Tibial artery (tissue), 4 donors: ENCODE measurements around the gene MGLL.

Experiments used
- DNase-seq, 2 donors: peaks; one replicate each; pipeline ENCODE4 v3.0.0-alpha.2; 2019
- H3K27ac ChIP-seq, 2 donors: fragments of 200-600 bp; sonication (generic) in 1 of 2; 1 replicate in 1 of 2; 2 replicates in 1 of 2; pipeline ENCODE4 v1.5.1; 2018 to 2019; ENCODE audit warnings: mild to moderate bottlenecking in 1 of 2
- H3K27me3 ChIP-seq, 2 donors: fragments of 200-600 bp; sonication (generic) in 1 of 2; one replicate each; pipeline versions ENCODE4 v1.5.1 to v1.6.0; 2016 to 2019
- H3K36me3 ChIP-seq, 3 donors: fragments of 200-600 bp; sonication (generic) in 2 of 3; one replicate each; pipeline ENCODE4 v1.5.1; 2016 to 2019; ENCODE audit warnings: mild to moderate bottlenecking in 2 of 3
- H3K4me1 ChIP-seq, 4 donors: fragments of 200-600 bp; sonication (generic) in 2 of 4; 1 replicate in 3 of 4; 2 replicates in 1 of 4; pipeline ENCODE4 v1.5.1; 2016 to 2019
- H3K4me3 ChIP-seq, 2 donors: fragments of 200-600 bp; sonication (generic) in 1 of 2; 1 replicate in 1 of 2; 2 replicates in 1 of 2; pipeline ENCODE4 v1.5.1; 2018 to 2019; ENCODE audit warnings: mild to moderate bottlenecking in 2 of 2
- H3K9me3 ChIP-seq, 3 donors: fragments of 200-600 bp; sonication (generic) in 1 of 3; one replicate each; pipeline ENCODE4 v1.5.1; 2016 to 2019
- intact Hi-C: fragments of 100-400 bp; cut with DNase I; formaldehyde crosslinking; loops from one replicate; pipeline ENCODE4 v1.15.0; 2023; ENCODE audit warnings: low total_unique reads
- TF ChIP-seq, protein P1 (sequence below), 2 experiments: fragments of 200-600 bp in 1 of 2; fragments of 450-650 bp in 1 of 2; IDR thresholded peaks; one replicate each; pipeline ENCODE4 v1.5.1; 2017 to 2019; ENCODE audit warnings: antibody characterized with exemption in 2 of 2, mild to moderate bottlenecking in 1 of 2, moderate library complexity in 1 of 2

The MGLL gene

DNA sequence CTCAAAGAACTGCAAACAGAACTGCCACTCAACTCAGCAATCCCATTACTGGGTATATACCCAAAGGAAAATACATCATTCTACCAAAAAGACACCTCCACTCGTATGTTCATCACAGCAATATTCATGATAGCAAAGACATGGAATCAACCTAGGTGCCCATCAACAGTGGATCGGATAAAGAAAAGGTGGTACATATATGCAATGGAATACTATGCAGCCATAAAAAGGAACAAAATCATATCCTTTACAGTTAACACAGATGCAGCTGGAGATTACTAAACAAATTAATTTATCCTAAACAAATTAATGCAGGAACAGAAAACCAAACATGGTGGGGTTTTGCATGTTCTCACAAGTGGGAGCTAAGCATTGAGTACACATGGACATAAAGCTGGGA is 27.3 kb downstream of the MGLL start:
- Histone ChIP-seq H3K9me3 (no peaks in the 10 kb centered on the region), H3K27me3 (no peaks in the 10 kb centered on the region), H3K27ac (no peak overlapping the region), H3K36me3 (peaks cover 0 to 6% (median 0%) of the 10 kb centered on the region in 3 donors), H3K4me1 (peaks cover 0 to 65% (median 32%) of the 10 kb centered on the region in 4 donors), H3K4me3 (no peak overlapping the region)
- TF ChIP-seq, protein P1, sequence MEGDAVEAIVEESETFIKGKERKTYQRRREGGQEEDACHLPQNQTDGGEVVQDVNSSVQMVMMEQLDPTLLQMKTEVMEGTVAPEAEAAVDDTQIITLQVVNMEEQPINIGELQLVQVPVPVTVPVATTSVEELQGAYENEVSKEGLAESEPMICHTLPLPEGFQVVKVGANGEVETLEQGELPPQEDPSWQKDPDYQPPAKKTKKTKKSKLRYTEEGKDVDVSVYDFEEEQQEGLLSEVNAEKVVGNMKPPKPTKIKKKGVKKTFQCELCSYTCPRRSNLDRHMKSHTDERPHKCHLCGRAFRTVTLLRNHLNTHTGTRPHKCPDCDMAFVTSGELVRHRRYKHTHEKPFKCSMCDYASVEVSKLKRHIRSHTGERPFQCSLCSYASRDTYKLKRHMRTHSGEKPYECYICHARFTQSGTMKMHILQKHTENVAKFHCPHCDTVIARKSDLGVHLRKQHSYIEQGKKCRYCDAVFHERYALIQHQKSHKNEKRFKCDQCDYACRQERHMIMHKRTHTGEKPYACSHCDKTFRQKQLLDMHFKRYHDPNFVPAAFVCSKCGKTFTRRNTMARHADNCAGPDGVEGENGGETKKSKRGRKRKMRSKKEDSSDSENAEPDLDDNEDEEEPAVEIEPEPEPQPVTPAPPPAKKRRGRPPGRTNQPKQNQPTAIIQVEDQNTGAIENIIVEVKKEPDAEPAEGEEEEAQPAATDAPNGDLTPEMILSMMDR (IDR thresholded peaks at IDR 0.05) = no peak
- intact Hi-C loops = no loop called here
- DNase-seq = no peak

DNA sequence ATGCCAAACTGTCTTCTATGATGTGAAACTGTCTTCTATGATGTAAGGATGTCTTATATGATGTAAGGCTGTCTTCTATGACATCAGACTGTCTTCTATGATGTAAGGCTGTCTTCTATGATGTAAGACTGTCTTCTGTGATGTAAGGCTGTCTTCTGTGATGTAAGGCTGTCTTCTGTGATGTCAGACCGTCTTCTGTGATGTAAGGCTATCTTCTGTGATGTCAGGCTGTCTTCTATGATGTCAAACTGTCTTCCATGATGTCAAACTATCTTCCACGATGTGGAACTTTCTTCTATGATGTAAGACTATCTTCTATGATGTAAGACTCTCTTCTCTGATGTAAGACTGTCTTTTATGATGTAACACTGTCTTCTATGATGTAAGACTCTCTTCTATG is 27.9 kb downstream of the MGLL start:
- intact Hi-C loops = no loop called here
- TF ChIP-seq, protein P1 (IDR thresholded peaks at IDR 0.05) = no peak
- Histone ChIP-seq H3K36me3 (peaks cover 0 to 6% (median 0%) of the 10 kb centered on the region in 3 donors), H3K4me1 (peaks cover 0 to 65% (median 33%) of the 10 kb centered on the region in 4 donors), H3K9me3 (no peaks in the 10 kb centered on the region), H3K27me3 (no peaks in the 10 kb centered on the region), H3K4me3 (no peak overlapping the region), H3K27ac (no peak overlapping the region)
- no peak for DNase-seq

DNA sequence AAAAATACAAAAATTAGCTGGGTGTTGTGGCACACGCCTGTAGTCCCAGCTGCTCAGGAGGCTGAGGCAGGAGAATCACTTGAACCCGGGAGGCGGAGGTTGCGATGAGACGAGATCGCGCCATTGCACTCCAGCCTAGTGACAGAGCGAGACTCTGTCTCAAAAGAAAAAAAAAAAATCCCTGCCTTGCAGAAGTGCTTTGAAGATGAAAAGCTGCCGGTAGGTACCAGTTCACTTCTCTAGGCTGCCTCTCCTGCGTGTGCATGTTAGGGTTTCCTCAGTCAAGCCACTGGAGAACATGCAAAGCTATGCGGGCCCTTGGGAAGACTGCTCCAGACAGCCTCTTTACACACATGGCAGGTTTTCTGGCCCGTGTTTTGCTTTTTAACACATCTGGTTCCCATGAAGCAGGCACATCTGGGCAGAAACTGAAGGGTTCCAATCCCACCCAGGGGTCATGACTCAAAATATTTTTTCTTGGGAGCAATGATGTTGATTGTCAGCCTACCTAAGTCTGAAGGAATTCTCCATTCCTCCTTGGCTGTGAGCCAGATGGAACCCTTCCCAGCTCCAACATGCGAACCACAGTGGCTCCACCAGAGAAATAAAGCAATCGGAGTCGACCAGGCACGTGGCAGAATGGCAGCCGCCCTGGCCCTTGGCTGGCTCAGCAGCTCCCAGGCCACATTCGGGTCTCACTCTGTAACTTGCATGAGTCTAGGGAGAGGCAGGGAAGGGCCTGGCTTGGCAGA is 29.6 kb downstream of the MGLL start:
- TF ChIP-seq, protein P1 (IDR thresholded peaks at IDR 0.05) = no peak
- H3K4me3 ChIP-seq = no peak overlapping the region
- no peaks in the 10 kb centered on the region for H3K9me3 ChIP-seq
- intact Hi-C loops = no loop called here
- peak overlapping the region; percentile 55 to 79 for H3K27ac ChIP-seq
- peak; percentile 38 to 78 for DNase-seq
- no peaks in the 10 kb centered on the region for H3K36me3 ChIP-seq
- H3K4me1 ChIP-seq = peaks cover 0 to 76% (median 44%) of the 10 kb centered on the region in 4 donors
- no peaks in the 10 kb centered on the region for H3K27me3 ChIP-seq

DNA sequence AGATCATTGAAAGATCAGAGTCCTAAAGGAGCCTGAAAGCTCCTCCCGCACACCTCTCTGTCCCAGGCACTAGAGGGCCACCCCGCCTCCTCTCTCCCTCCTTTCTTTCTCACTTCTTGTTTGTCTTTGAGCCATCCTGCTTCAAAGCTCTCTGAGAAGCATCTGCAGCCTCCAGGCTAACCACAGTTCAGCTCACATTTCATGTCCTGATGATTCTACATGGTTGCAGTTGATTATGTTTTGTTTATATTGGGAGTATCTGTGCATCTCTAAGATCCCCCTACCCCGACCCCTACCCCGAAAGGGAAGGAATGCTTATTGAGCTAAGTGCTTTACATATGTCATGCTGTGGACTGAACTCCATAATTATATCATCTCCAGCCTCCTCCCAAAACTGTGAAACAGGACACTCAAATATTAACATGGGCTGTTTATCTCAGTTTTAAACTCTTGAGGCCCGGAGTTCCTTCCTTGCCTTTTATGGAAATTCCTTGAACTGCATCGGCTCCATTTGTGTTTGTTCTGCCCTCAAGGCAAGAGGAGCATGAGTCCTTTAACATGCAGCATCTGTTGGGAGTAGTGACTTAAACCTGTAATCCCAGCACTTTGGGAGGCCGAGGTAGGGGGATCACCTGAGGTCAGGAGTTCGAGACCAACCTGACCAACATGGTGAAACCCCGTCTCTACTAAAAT is 30.9 kb downstream of the MGLL start:
- no peak for DNase-seq
- no peaks in the 10 kb centered on the region for H3K9me3 ChIP-seq
- no peak overlapping the region for H3K4me3 ChIP-seq
- H3K27ac ChIP-seq = peak overlapping the region; percentile 55 to 79
- intact Hi-C loops = no loop called here
- no peaks in the 10 kb centered on the region for H3K27me3 ChIP-seq
- peaks cover 0 to 82% (median 55%) of the 10 kb centered on the region in 4 donors for H3K4me1 ChIP-seq
- TF ChIP-seq, protein P1 (IDR thresholded peaks at IDR 0.05) = no peak
- H3K36me3 ChIP-seq = no peaks in the 10 kb centered on the region

DNA sequence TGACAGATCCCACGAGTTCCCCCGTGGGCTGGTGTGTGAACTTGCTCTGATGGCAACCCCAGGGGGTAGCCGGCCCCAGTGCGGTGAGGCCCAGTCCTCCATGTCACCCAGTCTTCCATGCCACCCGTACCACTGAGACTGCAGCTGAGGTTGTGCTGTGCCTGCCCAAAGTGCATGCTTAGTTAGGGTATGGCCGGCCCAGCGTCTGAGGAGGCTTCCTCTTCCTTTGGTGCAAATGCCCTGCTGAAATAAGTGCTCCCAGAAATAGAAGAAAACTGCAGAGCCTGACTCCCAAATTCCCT is 31.5 kb downstream of the MGLL start:
- Histone ChIP-seq H3K4me1 (peaks cover 0 to 82% (median 60%) of the 10 kb centered on the region in 4 donors), H3K36me3 (no peaks in the 10 kb centered on the region), H3K9me3 (no peaks in the 10 kb centered on the region), H3K27me3 (no peaks in the 10 kb centered on the region), H3K4me3 (no peak overlapping the region), H3K27ac (peak overlapping the region; percentile 55 to 79)
- TF ChIP-seq, protein P1 (IDR thresholded peaks at IDR 0.05) = no peak
- DNase-seq = no peak
- intact Hi-C loops = no loop called here
